GM18526 (cell line): ENCODE data around the gene NME9.

Experiments
- POLR2A ChIP-seq: IDR thresholded peaks from 3 replicates; pipeline ENCODE4 v1.6.1; 2011; ENCODE audit not compliant: insufficient read length; ENCODE audit errors: extremely low read depth

NME9 gene, protein sequence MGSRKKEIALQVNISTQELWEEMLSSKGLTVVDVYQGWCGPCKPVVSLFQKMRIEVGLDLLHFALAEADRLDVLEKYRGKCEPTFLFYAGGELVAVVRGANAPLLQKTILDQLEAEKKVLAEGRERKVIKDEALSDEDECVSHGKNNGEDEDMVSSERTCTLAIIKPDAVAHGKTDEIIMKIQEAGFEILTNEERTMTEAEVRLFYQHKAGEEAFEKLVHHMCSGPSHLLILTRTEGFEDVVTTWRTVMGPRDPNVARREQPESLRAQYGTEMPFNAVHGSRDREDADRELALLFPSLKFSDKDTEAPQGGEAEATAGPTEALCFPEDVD

DNA sequence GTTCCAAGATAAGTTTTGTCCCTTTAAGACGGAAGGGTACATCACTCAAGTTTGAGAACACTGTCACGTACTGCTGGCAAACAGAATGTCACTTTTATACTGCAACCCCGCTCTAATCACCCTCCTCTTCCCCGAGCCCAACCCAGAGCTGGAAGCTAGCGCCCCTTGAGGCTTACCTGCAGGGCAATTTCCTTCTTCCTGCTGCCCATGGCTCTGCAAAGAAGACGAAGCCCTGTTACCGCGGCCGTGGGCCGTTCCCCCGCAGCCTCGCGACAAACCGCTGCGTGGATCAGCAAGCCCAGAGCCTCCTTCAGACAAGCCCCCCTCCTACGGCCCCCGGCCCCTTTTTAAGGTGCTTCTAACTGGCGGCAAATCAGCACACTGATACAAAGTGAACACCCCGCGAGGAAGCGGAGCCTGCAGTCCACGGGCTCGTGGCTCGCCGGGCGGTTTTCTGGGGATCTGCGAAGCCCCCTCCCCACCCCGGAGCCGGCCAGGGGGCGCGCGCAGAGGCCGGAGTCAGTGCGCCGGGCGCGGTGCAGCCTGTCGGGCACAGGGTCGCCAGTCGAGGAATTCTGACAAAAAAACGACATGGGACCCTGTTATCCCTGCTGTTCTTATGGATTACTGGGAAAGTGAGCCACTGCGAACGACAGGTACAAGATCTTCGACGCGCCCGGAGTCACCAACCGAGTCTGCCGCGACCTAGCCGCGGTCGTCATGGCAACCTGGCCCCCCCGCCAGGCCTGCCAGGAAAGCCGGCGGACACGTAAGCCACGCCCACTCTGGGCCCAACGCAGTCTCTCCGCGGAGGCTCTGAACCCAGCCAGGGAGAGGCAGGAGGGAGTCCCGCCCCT, at the start of gene NME9:
NME9 (minus strand) TSS at position 725 of the 857 bp plus-strand sequence; CDS start at position 209, 516 bp downstream.
- TF ChIP-seq POLR2A, result no peak

DNA sequence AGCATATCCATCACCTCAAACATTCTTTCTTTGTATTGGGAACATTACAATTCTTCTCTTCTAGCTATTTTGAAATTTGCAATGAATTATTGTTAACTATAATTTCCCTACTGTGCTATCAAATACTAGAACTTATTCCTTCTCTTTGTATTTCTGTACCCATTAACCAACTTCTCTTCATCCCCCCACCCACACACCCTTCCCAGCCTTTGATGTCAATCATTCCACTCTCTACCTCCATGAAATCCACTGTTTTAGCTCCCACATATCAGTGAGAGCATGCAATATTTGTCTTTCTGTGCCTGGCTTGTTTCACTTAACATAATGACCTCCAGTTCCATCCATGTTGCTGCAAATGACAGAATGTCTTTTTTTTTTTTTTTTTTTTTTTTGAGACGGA, 49.3 kb upstream of the NME9 start:
- no peak for TF ChIP-seq POLR2A

DNA sequence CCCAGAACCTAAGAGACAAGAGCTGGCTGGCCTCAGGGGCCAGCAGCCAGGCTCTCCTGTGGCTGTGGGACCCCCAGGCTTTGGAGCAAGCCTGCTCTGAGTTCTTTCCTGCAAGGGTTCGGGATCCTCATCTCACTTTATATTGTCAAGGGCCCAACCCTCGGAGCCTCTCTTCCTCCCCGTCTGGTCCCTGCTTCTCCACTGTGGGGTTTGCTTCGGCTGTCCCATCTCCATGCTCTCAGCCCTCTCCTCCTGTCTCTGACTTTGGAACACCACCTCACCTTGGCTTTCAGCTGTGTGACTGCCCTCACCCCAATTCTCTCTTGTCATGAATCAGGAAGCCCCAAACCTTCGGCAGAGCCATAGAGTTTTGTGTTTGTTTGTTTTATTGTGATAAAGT, 48.7 kb upstream of the NME9 start:
- no peak for TF ChIP-seq POLR2A

DNA sequence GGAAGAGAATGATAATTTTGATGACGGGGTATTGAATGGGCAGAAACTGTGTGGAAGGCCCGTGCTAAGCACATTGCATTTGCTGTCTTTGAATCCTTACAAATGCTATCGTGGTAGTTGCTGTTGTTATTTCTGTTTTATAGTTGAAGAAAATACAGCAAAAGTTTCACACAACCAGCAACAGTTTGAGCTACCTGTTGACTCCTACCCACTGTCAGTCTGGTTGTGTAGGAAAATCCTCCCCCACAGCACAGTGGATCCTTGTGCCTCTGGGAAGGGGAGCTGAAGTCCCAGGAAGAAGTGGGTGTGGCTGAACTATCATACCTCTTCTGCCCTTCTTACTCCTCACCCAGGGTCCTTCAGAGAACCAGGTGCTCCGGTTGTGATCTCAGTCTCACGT, 48.2 kb upstream of the NME9 start:
- no peak for TF ChIP-seq POLR2A

- TF ChIP-seq POLR2A, result no peak
Measured at GRCh38 chr3:138376663-138377062, 47.0 kb upstream of the NME9 start.

GRCh38 chr3:138375447-138375846, 45.8 kb upstream of the NME9 start:
- no peak for TF ChIP-seq POLR2A

GRCh38 chr3:138374573-138375134, 45.0 kb upstream of the NME9 start:
- TF ChIP-seq POLR2A, result no peak

DNA sequence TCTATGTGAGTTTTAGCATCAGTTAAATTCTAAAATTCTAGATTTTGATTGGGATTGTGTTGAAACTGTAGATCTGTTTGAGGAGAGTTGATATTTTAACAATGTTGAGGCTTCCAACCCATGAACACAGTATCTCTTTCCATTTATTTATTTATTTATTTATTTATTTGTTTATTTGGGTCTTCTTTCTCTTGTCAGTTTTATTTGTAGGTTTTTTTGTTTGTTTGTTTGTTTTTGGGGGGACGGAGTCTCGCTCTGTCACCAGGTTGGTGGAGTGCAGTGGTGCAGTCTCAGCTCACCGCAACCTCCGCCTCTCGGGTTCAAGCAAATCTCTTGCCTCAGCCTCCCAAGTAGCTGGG, 44.1 kb upstream of the NME9 start:
- no peak for TF ChIP-seq POLR2A

DNA sequence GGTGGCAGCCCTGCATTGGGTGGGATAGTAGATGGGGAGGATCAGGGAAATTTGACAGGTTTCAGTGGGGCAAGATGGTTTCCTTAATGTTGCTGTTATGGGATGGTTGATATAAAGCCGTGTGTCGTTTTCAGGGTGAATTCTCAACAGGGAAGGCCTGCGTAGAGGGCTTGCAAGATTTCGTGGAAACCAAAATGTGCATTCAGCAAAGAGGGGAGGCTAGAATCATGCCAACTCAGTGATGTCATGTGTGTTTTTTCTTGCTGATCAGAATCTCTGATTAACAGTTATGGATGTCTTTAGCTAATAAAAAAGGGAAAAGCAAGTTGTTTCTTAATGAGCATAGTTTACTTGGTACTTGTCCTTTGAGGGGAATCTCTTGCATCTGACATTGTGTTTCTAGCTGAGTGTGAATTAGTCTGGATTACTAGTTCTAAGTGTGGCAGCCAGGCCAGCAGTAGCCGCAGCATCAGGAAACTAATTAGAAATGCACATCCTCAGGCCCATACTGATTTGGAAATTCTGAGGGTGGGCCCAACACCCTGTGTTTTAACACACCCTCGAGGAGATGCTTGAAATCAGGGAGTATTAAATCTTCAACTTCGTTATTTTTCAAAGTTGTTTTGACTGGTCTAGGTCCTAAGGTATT, 43.6 kb upstream of the NME9 start:
- no peak for TF ChIP-seq POLR2A

DNA sequence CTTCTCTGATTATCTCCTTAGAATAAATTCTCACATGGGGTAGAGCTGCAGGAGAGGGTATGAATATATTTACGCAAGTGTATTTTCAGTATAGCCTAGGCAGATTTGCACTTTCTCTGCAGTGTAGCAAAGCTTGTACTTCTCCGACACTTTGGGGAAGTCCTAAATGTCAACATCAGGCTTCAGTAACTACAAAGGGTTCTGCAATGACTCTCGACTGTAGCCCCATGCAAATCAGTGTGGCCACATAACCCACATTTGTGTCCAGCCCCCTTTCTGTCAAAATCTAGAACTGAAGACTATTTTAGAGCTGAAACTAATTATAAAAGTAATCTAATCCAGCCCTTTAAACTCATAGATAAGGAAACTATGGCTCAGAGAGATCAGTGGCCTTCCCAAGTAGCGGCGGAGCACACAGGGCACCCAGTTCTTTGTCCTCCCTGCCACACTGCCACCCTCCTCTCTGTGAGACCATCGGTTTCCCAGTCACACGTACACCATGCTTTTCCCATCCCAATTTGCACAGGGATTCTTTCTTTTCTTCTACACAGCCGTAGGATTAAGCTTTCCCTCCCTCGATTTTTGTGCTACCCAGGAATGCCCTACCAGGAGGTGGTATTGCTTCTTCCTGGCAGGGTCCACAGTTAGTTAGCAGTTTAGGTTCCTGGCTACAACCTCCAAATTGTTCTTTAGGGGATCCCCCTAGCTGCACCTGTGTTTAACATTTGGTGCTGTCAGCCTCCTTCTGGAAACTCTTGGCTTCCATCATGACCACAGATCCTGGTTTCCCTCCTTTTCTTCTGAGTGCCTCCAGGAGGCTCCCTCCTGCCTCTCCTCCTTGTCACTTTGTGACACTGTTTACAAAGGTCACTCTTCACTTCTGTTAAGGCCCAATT, 41.7 kb upstream of the NME9 start:
- TF ChIP-seq POLR2A, result no peak

- TF ChIP-seq POLR2A, result no peak
Measured at GRCh38 chr3:138370321-138370720, 40.7 kb upstream of the NME9 start.

- TF ChIP-seq POLR2A, result no peak
Measured at GRCh38 chr3:138369151-138369900, 39.7 kb upstream of the NME9 start.

DNA sequence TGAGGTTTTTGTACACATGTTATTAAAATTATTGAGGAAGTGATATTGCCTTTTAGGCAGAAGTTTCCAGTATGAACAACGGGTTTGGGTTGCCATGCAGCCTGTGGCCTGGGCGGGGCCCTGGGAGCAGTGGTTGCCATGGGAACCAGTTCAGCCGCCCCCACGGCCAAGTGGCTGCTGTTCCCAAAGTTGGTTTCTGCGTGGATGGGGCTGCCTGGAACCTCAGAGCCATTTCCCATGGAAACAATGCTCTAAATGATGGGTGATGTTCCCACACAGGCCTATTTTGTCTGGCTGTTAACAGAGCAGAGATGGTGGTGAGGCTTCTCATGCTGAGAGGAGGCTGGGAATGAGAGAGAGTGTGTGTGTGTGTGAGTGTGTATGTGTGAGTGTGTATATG, 38.3 kb upstream of the NME9 start:
- TF ChIP-seq POLR2A, result no peak

- TF ChIP-seq POLR2A, result no peak
Measured at GRCh38 chr3:138367326-138367850, 37.7 kb upstream of the NME9 start.
